Neural progenitor cell (in vitro differentiated cells): ENCODE data around the gene ABCC9.

Source experiments
- CTCF ChIP-seq: fragments of 200-600 bp; sonication (generic); IDR thresholded peaks from 2 replicates; pipeline ENCODE4 v1.5.1; 2017; ENCODE audit warnings: antibody characterized with exemption, mild to moderate bottlenecking
- EZH2 ChIP-seq: fragments of 200-600 bp; sonication (generic); IDR thresholded peaks from 2 replicates; pipeline ENCODE4 v1.6.1; 2017; ENCODE audit warnings: antibody characterized with exemption, mild to moderate bottlenecking, moderate library complexity
- EZH2phosphoT487 ChIP-seq: fragments of 200-600 bp; sonication (generic); IDR thresholded peaks from 2 replicates; pipeline ENCODE4 v1.6.1; 2017; ENCODE audit warnings: antibody characterized with exemption

- TF ChIP-seq CTCF (no peak), EZH2 (no peak), EZH2phosphoT487 (no peak)
Measured at GRCh38 chr12:21950649-21951048, 9.4 kb upstream of the ABCC9 start.
